ENCODE data around the gene FSD1L.

DNA sequence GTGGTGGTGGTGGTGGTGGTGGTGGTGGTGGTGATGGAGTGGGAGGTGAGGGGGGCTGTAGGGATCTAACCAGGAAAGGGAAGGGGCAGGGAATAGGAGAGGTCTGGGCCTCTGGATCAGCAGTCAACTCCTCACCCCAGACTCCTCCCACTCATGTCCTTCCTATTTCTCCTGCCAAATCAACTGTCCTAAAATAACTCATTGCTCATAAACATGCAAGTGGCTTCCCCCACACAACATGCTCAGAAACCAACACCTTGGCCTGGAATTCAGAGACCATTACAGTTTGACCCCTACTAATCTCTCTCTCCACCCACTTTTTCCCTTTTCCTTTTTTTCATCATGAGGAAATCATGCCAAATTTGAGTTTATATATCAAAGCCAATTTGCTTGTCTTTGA, 8.4 kb upstream of the FSD1L start:
- TF ChIP-seq EZH2 (IDR thresholded peaks at IDR 0.05; ENCODE audit: low read depth): no peak
- TF ChIP-seq, protein P1, sequence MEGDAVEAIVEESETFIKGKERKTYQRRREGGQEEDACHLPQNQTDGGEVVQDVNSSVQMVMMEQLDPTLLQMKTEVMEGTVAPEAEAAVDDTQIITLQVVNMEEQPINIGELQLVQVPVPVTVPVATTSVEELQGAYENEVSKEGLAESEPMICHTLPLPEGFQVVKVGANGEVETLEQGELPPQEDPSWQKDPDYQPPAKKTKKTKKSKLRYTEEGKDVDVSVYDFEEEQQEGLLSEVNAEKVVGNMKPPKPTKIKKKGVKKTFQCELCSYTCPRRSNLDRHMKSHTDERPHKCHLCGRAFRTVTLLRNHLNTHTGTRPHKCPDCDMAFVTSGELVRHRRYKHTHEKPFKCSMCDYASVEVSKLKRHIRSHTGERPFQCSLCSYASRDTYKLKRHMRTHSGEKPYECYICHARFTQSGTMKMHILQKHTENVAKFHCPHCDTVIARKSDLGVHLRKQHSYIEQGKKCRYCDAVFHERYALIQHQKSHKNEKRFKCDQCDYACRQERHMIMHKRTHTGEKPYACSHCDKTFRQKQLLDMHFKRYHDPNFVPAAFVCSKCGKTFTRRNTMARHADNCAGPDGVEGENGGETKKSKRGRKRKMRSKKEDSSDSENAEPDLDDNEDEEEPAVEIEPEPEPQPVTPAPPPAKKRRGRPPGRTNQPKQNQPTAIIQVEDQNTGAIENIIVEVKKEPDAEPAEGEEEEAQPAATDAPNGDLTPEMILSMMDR (conservative IDR thresholded peaks at IDR 0.05): no peak

Measured in PC-9 (cell line).